GM12873 (cell line): ENCODE data around the gene DDOST.

Experiments
- CTCF ChIP-seq: IDR thresholded peaks from 2 replicates; pipeline ENCODE4 v1.5.1; 2012; ENCODE audit warnings: low read depth, mild to moderate bottlenecking, moderate library complexity, low read length, control low read depth; ENCODE audit not compliant: insufficient read depth; ENCODE audit errors: missing control alignments

Gene DDOST

GRCh38 chr1:20661207-20662109 lies at the start of gene DDOST:
Gene DDOST (minus strand): TSS chr1:20661369. CDS start chr1:20661350, 19 bp downstream.
- peak; percentile 49 for TF ChIP-seq CTCF

- no peak for TF ChIP-seq CTCF
Observed at GRCh38 chr1:20710469-20711284, 49.5 kb upstream of the DDOST start.

GRCh38 chr1:20709868-20710267 lies 48.7 kb upstream of the DDOST start:
- no peak for TF ChIP-seq CTCF

- no peak for TF ChIP-seq CTCF
Observed at GRCh38 chr1:20708891-20709290, 47.7 kb upstream of the DDOST start.

- TF ChIP-seq CTCF = no peak
Observed at GRCh38 chr1:20708057-20708456, 46.9 kb upstream of the DDOST start.

GRCh38 chr1:20706841-20707240 lies 45.7 kb upstream of the DDOST start:
- TF ChIP-seq CTCF = no peak

- TF ChIP-seq CTCF = no peak
Observed at GRCh38 chr1:20705203-20705755, 44.1 kb upstream of the DDOST start.
